Esophagus squamous epithelium (tissue), 4 donors: Measurements from ENCODE around the gene SORCS1.

Experiments
- POLR2A ChIP-seq, 4 donors: fragments of 450-650 bp; IDR thresholded peaks; one replicate each; pipeline ENCODE4 v1.6.1; 2017; ENCODE audit warnings: antibody characterized with exemption in 4 of 4, mild to moderate bottlenecking in 4 of 4, moderate library complexity in 3 of 4
- TF ChIP-seq, protein P1 (sequence below), 6 experiments: fragments of 450-650 bp in 4 of 6; fragments of 200-600 bp in 2 of 6; sonication (generic) in 2 of 6; IDR thresholded peaks; one replicate each; pipeline ENCODE4 v1.5.1; 2016 to 2019; ENCODE audit warnings: antibody characterized with exemption in 6 of 6, mild to moderate bottlenecking in 4 of 6, moderate library complexity in 4 of 6

DNA sequence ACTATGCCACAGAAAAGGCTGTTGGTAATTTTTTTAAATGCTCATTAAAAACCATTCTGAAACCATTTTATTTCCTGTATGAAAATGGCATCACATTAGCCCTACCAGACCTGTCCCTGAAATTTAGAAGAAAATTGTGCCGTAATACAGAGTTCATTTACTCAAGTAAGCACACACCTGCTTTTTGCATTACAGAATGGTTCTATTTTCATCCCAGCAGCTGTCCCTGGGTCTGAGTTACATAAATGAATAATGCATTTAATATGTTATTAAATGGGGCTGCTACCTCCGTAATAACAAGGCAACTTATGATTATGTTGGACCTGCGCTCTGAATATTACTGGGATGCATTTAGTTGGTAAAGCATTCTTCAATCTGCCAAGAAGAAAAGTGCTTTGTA, 508.9 kb downstream of the SORCS1 start:
- TF ChIP-seq, protein P1, sequence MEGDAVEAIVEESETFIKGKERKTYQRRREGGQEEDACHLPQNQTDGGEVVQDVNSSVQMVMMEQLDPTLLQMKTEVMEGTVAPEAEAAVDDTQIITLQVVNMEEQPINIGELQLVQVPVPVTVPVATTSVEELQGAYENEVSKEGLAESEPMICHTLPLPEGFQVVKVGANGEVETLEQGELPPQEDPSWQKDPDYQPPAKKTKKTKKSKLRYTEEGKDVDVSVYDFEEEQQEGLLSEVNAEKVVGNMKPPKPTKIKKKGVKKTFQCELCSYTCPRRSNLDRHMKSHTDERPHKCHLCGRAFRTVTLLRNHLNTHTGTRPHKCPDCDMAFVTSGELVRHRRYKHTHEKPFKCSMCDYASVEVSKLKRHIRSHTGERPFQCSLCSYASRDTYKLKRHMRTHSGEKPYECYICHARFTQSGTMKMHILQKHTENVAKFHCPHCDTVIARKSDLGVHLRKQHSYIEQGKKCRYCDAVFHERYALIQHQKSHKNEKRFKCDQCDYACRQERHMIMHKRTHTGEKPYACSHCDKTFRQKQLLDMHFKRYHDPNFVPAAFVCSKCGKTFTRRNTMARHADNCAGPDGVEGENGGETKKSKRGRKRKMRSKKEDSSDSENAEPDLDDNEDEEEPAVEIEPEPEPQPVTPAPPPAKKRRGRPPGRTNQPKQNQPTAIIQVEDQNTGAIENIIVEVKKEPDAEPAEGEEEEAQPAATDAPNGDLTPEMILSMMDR (IDR thresholded peaks at IDR 0.05) = no peak
- no peak for TF ChIP-seq POLR2A (IDR thresholded peaks at IDR 0.05)
